ENCODE measurements around the gene UBR2. TPM values are rescaled to one million over a fixed set of nuclear protein-coding genes. Genes with fewer than 3 reads are reported as not detected.

The UBR2 gene
- total and polyA plus RNA-seq, 2 of the 13 experiments (the other 11 are each of a cell fraction or from before 2014, with no cell fraction given) = 17.6 to 29.3 TPM

DNA sequence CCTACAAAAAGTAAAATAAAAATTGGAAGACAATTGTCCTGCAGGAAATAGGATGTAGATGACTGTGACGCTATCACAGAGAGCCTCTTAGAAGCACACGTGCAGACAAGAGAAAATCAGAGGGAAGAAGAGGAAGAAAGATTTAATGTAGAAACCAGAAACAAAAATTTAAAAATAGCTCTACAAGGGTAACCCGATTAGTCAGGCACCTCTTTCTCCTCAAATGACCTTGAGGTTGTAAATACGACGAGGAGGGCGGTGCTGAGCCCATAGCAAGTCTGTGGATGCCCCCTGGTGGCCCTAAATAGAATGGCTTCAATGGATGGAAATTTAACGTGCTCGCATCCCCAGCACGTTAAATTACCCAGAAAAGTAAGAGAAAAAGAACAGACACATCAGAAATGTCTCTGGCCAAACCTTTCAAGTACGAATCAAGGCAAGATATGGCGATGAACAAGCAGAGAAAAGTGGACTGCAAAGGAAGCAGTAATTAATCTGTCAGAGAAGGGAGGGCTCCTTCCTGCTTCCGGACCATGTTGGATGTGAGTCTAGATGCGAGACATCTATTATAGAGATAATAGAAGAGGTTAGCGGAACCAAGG lies 162.8 kb downstream of the UBR2 start (continued):
- TF ChIP-seq ZMAT5 (CRISPR knock-in tag; IDR thresholded peaks at IDR 0.05; ENCODE audit: borderline replicate concordance, low read depth) (no peak), FOXK2 (IDR thresholded peaks at IDR 0.05) (no peak), NFIB (CRISPR knock-in tag; IDR thresholded peaks at IDR 0.05; ENCODE audit: borderline replicate concordance) (no peak), HNF4G (IDR thresholded peaks at IDR 0.05; ENCODE audit: borderline replicate concordance, low read depth, low read length) (no peak), HNF4G (CRISPR knock-in tag; IDR thresholded peaks at IDR 0.05; ENCODE audit: borderline replicate concordance, low read depth) (no peak), SPEN (CRISPR knock-in tag; IDR thresholded peaks at IDR 0.05; ENCODE audit: low read depth) (no peak), KLF9 (CRISPR knock-in tag; IDR thresholded peaks at IDR 0.05; ENCODE audit: low read depth) (no peak), ADNP (CRISPR knock-in tag; IDR thresholded peaks at IDR 0.05) (no peak), ZNF496 (CRISPR knock-in tag; IDR thresholded peaks at IDR 0.05; ENCODE audit: insufficient replicate concordance) (no peak), FLYWCH1 (CRISPR knock-in tag; IDR thresholded peaks at IDR 0.05) (no peak), MTF1 (CRISPR knock-in tag; IDR thresholded peaks at IDR 0.05) (no peak), NPAS2 (CRISPR knock-in tag; IDR thresholded peaks at IDR 0.05; ENCODE audit: borderline replicate concordance) (no peak), GATAD2A (CRISPR knock-in tag; IDR thresholded peaks at IDR 0.05) (peak; percentile 60; the same call in 1 of the 2 replicates), MEIS2 (CRISPR knock-in tag; IDR thresholded peaks at IDR 0.05) (no peak), SRF (IDR thresholded peaks at IDR 0.05; ENCODE audit: low read depth, low read length) (no peak), MEF2D (CRISPR knock-in tag; IDR thresholded peaks at IDR 0.05) (no peak), ZKSCAN1 (IDR thresholded peaks at IDR 0.05; ENCODE audit: low read length) (no peak), ZNF790 (CRISPR knock-in tag; IDR thresholded peaks at IDR 0.05; ENCODE audit: borderline replicate concordance) (no peak), SMARCE1 (IDR thresholded peaks at IDR 0.05; ENCODE audit: borderline replicate concordance) (no peak), ZNF441 (CRISPR knock-in tag; IDR thresholded peaks at IDR 0.05; ENCODE audit: borderline replicate concordance) (no peak), ZFP1 (CRISPR knock-in tag; IDR thresholded peaks at IDR 0.05) (no peak), ZNF891 (CRISPR knock-in tag; IDR thresholded peaks at IDR 0.05) (no peak), ZNF282 (IDR thresholded peaks at IDR 0.05; ENCODE audit: partially characterized antibody) (no peak), SETDB1 (CRISPR knock-in tag; IDR thresholded peaks at IDR 0.05; ENCODE audit: borderline replicate concordance) (no peak), ZNF772 (CRISPR knock-in tag; IDR thresholded peaks at IDR 0.05) (no peak)
- TF ChIP-seq, protein P1, sequence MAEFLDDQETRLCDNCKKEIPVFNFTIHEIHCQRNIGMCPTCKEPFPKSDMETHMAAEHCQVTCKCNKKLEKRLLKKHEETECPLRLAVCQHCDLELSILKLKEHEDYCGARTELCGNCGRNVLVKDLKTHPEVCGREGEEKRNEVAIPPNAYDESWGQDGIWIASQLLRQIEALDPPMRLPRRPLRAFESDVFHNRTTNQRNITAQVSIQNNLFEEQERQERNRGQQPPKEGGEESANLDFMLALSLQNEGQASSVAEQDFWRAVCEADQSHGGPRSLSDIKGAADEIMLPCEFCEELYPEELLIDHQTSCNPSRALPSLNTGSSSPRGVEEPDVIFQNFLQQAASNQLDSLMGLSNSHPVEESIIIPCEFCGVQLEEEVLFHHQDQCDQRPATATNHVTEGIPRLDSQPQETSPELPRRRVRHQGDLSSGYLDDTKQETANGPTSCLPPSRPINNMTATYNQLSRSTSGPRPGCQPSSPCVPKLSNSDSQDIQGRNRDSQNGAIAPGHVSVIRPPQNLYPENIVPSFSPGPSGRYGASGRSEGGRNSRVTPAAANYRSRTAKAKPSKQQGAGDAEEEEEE (CRISPR knock-in tag; IDR thresholded peaks at IDR 0.05; ENCODE audit: borderline replicate concordance) = no peak
- TF ChIP-seq, protein P2, sequence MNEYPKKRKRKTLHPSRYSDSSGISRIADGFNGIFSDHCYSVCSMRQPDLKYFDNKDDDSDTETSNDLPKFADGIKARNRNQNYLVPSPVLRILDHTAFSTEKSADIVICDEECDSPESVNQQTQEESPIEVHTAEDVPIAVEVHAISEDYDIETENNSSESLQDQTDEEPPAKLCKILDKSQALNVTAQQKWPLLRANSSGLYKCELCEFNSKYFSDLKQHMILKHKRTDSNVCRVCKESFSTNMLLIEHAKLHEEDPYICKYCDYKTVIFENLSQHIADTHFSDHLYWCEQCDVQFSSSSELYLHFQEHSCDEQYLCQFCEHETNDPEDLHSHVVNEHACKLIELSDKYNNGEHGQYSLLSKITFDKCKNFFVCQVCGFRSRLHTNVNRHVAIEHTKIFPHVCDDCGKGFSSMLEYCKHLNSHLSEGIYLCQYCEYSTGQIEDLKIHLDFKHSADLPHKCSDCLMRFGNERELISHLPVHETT (CRISPR knock-in tag; conservative IDR thresholded peaks at IDR 0.05) = no peak
